Stimulated activated naive B cell treated with anti-CD40 and anti-IgM and Interleukin-4, amounts not matched to agents 10 μg/mL and 1 μg/mL and 100 μg/mL, for 72 hours (primary cell): Measurements from ENCODE around the gene TENM3.

Experiments used
- ATAC-seq, 2 donors: fragments of 150-1000 bp; cut with Tn5 transposase; replicated peaks; 2 replicates each; pipeline ENCODE4 v1.10.0; 2021; ENCODE audit warnings: moderate library complexity in 1 of 2
- DNase-seq: peaks from one replicate; pipeline ENCODE4 v3.0.0; 2021
- H3K27ac Mint-ChIP-seq: one replicate; pipeline ENCODE4 v1.8.0; 2022; ENCODE audit warnings: mild to moderate bottlenecking, mixed read lengths
- H3K27me3 Mint-ChIP-seq, 2 donors: one replicate each; pipeline ENCODE4 v1.8.0; 2022; ENCODE audit warnings: mixed read lengths in 2 of 2
- H3K36me3 Mint-ChIP-seq, 2 donors: one replicate each; pipeline ENCODE4 v1.8.0; 2022; ENCODE audit warnings: mixed read lengths in 2 of 2, mild to moderate bottlenecking in 1 of 2
- H3K4me1 Mint-ChIP-seq, 2 donors: one replicate each; pipeline ENCODE4 v1.8.0; 2022; ENCODE audit warnings: mixed read lengths in 2 of 2, mild to moderate bottlenecking in 1 of 2
- H3K4me3 Mint-ChIP-seq, 2 donors: one replicate each; pipeline ENCODE4 v1.8.0; 2022; ENCODE audit warnings: mild to moderate bottlenecking in 2 of 2, mixed read lengths in 2 of 2, moderate library complexity in 1 of 2
- H3K9me3 Mint-ChIP-seq, 2 donors: one replicate each; pipeline ENCODE4 v1.8.0; 2022; ENCODE audit warnings: mixed read lengths in 2 of 2, mild to moderate bottlenecking in 1 of 2

Gene TENM3

DNA sequence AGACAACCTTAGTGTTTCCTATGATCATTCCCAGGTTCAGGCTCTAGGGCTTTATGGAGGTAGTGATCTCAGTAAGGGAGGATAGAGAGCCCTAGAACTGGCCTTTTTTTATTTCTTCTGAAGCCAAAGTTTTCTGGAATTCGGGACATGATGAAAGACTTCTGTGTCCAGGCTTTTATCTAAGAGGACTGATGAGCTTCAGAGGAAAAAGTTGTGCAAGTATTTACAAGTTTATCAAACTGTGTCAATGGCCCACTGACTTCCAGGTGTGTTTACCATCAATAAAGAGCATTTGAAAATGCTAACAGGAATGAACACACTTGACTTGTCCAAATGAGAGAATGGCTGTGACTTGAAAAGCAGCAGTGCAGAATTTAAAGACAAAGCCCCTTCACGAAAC is 419.3 kb downstream of the TENM3 start:
- peaks cover 4 to 8% of the 10 kb centered on the region in 2 donors for H3K9me3 Mint-ChIP-seq
- H3K36me3 Mint-ChIP-seq = no peaks in the 10 kb centered on the region
- no peak overlapping the region for H3K27ac Mint-ChIP-seq
- ATAC-seq (no peak), DNase-seq (no peak)
- H3K27me3 Mint-ChIP-seq = peaks cover 0 to 6% of the 10 kb centered on the region in 2 donors
- H3K4me3 Mint-ChIP-seq = no peak overlapping the region
- no peaks in the 10 kb centered on the region for H3K4me1 Mint-ChIP-seq

- Mint-ChIP-seq H3K4me3 (no peak overlapping the region), H3K36me3 (no peaks in the 10 kb centered on the region), H3K27ac (no peak overlapping the region), H3K9me3 (no peaks in the 10 kb centered on the region), H3K4me1 (no peaks in the 10 kb centered on the region), H3K27me3 (no peaks in the 10 kb centered on the region)
- no peak for ATAC-seq
- DNase-seq = no peak
Observed at GRCh38 chr4:182671231-182671630, 428.0 kb downstream of the TENM3 start.

DNA sequence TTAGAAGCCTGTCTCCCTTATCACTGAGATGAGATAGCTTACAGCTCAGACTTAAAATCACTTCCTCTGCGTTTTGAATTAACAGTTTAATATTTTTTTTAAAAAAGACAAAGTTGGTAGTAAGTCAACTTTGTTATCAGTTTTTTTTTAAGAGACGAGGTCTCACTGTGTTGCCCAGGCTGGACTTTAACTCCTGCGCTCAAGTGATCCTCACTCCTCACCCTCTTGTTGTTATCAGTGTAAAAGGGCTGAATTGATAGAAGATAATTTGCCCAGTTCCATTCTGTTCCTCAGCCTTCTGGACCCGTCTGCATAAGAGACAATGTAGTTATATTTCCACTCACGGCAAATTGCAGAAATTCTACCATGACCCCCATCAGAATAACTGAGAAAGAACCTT is 428.5 kb downstream of the TENM3 start:
- Mint-ChIP-seq H3K4me1 (no peaks in the 10 kb centered on the region), H3K9me3 (no peaks in the 10 kb centered on the region), H3K27ac (no peak overlapping the region), H3K36me3 (no peaks in the 10 kb centered on the region), H3K4me3 (no peak overlapping the region), H3K27me3 (no peaks in the 10 kb centered on the region)
- DNase-seq = no peak
- ATAC-seq = no peak

GRCh38 chr4:182678590-182678989 is 435.4 kb downstream of the TENM3 start:
- Mint-ChIP-seq H3K27ac (no peak overlapping the region), H3K4me1 (no peaks in the 10 kb centered on the region), H3K36me3 (no peaks in the 10 kb centered on the region), H3K4me3 (no peak overlapping the region), H3K27me3 (peaks cover 5% of the 10 kb centered on the region in 2 donors), H3K9me3 (no peaks in the 10 kb centered on the region)
- ATAC-seq (no peak), DNase-seq (no peak)

DNA sequence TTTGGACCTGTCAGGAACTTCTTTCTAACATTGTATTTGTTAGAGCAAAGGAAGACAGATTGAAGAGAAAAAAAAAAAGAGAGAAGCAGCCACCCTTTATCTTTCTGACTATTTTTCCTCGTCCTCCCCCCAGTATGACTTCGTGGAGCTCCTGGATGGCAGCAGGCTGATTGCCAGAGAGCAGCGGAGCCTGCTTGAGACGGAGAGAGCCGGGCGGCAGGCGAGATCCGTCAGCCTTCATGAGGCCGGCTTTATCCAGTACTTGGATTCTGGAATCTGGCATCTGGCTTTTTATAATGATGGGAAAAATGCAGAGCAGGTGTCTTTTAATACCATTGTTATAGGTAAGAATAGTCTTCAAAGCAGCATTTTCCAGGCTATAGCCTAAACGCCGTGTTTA is 436.3 kb downstream of the TENM3 start:
- Mint-ChIP-seq H3K9me3 (no peaks in the 10 kb centered on the region), H3K36me3 (no peaks in the 10 kb centered on the region), H3K4me3 (no peak overlapping the region), H3K27me3 (peaks cover 5 to 10% of the 10 kb centered on the region in 2 donors), H3K27ac (no peak overlapping the region), H3K4me1 (no peaks in the 10 kb centered on the region)
- DNase-seq (no peak), ATAC-seq (no peak)

DNA sequence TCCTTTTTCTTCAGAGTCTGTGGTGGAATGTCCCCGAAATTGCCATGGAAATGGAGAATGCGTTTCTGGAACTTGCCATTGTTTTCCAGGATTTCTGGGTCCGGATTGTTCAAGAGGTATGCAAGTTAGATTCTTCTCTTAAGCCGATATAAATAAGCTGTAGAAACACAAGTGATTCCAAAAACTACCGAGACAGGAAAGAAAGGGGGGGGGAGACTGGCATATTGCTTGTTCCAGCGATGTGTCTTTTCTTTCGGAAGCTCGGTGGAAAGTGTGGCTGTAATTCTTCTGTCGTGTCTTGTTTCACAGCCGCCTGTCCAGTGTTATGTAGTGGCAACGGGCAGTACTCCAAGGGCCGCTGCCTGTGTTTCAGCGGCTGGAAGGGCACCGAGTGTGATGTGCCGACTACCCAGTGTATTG is 437.0 kb downstream of the TENM3 start:
- H3K4me3 Mint-ChIP-seq = no peak overlapping the region
- ATAC-seq (no peak), DNase-seq (no peak)
- no peak overlapping the region for H3K27ac Mint-ChIP-seq
- no peaks in the 10 kb centered on the region for H3K4me1 Mint-ChIP-seq
- H3K9me3 Mint-ChIP-seq = no peaks in the 10 kb centered on the region
- no peaks in the 10 kb centered on the region for H3K36me3 Mint-ChIP-seq
- H3K27me3 Mint-ChIP-seq = peaks cover 5 to 10% of the 10 kb centered on the region in 2 donors

DNA sequence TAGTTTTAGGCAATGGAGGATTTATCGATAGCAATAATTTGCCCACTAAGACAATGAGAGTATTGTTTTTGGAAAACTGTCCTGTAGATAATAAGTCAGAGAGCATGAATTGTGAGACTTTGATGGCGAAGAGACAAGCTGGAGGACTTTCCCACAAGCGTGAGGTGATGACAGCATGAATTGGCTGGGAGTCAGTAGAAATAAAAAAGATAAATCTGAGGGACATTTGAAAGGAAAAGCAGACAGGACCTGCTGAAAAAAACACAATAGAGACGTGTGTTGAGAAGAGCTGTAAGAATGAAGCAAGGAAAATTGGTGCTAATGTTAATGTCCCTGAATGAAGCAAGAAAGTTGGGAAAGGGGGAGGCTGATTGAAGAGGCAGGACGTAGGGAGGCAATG is 440.5 kb downstream of the TENM3 start:
- H3K9me3 Mint-ChIP-seq = no peaks in the 10 kb centered on the region
- H3K27ac Mint-ChIP-seq = no peak overlapping the region
- ATAC-seq = no peak
- H3K27me3 Mint-ChIP-seq = peaks cover 2 to 13% of the 10 kb centered on the region in 2 donors
- DNase-seq = no peak
- H3K36me3 Mint-ChIP-seq = no peaks in the 10 kb centered on the region
- H3K4me3 Mint-ChIP-seq = no peak overlapping the region
- H3K4me1 Mint-ChIP-seq = no peaks in the 10 kb centered on the region

DNA sequence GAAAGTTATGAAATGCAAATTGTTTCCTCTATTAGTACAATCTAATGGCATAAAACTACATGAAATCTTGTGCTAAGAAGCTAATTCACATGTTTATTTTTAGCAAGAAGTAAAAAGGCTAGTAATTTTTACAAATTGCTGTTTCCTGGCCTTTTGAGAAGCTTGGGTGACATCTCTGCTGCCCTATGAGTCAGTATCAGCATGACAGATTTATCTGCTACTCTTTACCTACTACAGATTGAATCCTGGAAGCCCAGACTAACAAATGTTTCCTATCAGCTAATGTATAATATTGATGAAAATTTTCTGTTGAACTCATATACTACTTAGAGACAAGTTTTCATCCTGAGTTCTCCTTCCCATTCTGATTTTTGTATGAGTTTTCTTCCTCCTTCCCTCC is 441.6 kb downstream of the TENM3 start:
- Mint-ChIP-seq H3K4me1 (no peaks in the 10 kb centered on the region), H3K36me3 (no peaks in the 10 kb centered on the region), H3K27me3 (peaks cover 0 to 13% of the 10 kb centered on the region in 2 donors), H3K27ac (no peak overlapping the region), H3K4me3 (no peak overlapping the region), H3K9me3 (no peaks in the 10 kb centered on the region)
- DNase-seq (no peak), ATAC-seq (no peak)

- H3K4me3 Mint-ChIP-seq = no peak overlapping the region
Observed at GRCh38 chr4:182688081-182688480, 444.9 kb downstream of the TENM3 start.

GRCh38 chr4:182694551-182694950 is 451.3 kb downstream of the TENM3 start:
- no peak overlapping the region for H3K4me3 Mint-ChIP-seq
- ATAC-seq = no peak
- peaks cover 0 to 7% of the 10 kb centered on the region in 2 donors for H3K27me3 Mint-ChIP-seq
- no peaks in the 10 kb centered on the region for H3K9me3 Mint-ChIP-seq
- H3K27ac Mint-ChIP-seq = no peak overlapping the region
- no peak for DNase-seq
- H3K36me3 Mint-ChIP-seq = no peaks in the 10 kb centered on the region
- H3K4me1 Mint-ChIP-seq = no peaks in the 10 kb centered on the region

More at GRCh38 chr4:182688081-182688480, 444.9 kb downstream of the TENM3 start:
- ATAC-seq (no peak), DNase-seq (no peak)
- Mint-ChIP-seq H3K27me3 (peaks cover 0 to 14% of the 10 kb centered on the region in 2 donors), H3K27ac (no peak overlapping the region), H3K36me3 (no peaks in the 10 kb centered on the region), H3K9me3 (no peaks in the 10 kb centered on the region), H3K4me1 (no peaks in the 10 kb centered on the region)

GRCh38 chr4:182695009-182695408 is 451.8 kb downstream of the TENM3 start:
- H3K27ac Mint-ChIP-seq = no peak overlapping the region
- H3K4me3 Mint-ChIP-seq = no peak overlapping the region
- no peaks in the 10 kb centered on the region for H3K36me3 Mint-ChIP-seq
- ATAC-seq (no peak), DNase-seq (no peak)
- H3K27me3 Mint-ChIP-seq = peaks cover 0 to 7% of the 10 kb centered on the region in 2 donors
- H3K9me3 Mint-ChIP-seq = no peaks in the 10 kb centered on the region
- H3K4me1 Mint-ChIP-seq = no peaks in the 10 kb centered on the region

DNA sequence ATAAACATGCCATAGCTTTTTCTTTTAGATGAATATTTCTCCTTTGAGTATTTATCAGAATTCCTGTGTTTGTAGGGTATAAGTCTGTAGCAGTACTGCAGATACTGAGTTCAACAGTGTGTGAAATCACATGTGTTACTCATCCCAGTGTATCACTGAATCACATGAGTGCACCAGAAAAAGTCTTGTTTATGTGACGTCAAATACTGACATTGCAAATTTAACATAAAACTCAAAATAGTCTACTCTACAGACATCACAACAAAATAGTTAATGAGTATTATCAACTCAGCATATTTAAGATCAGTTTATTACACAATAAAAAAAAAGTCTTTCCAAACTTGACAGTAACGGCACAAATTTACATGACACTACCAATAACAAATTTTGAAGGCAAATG is 452.6 kb downstream of the TENM3 start:
- Mint-ChIP-seq H3K9me3 (no peaks in the 10 kb centered on the region), H3K4me1 (no peaks in the 10 kb centered on the region), H3K4me3 (no peak overlapping the region), H3K27ac (no peak overlapping the region), H3K36me3 (no peaks in the 10 kb centered on the region), H3K27me3 (peaks cover 0 to 7% of the 10 kb centered on the region in 2 donors)
- DNase-seq (no peak), ATAC-seq (no peak)

DNA sequence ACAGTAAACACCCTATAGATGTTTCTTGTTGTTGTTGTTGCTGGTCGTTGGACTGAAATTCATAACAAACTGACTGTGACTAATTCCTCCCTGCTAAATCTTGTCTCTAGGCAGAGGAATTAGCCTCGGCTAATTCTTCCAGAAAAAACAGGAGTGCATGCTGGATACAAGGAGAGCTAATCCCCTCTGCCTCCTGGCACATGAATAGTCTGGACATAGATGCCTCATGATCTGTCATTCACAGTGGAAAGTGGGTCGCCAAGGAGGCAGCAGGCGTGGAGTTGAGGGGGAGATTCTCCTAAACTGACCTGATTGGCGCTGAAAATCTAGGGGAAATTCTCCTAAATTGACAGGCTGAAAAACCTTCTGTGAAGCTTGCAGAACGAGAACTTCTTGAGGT is 453.9 kb downstream of the TENM3 start:
- Mint-ChIP-seq H3K27ac (no peak overlapping the region), H3K4me3 (no peak overlapping the region), H3K9me3 (no peaks in the 10 kb centered on the region), H3K27me3 (peaks cover 0 to 7% of the 10 kb centered on the region in 2 donors), H3K36me3 (no peaks in the 10 kb centered on the region), H3K4me1 (no peaks in the 10 kb centered on the region)
- no peak for DNase-seq
- no peak for ATAC-seq

- Mint-ChIP-seq H3K27me3 (peaks cover 0 to 4% of the 10 kb centered on the region in 2 donors), H3K4me1 (no peaks in the 10 kb centered on the region), H3K27ac (no peak overlapping the region), H3K36me3 (no peaks in the 10 kb centered on the region), H3K9me3 (no peaks in the 10 kb centered on the region), H3K4me3 (no peak overlapping the region)
- ATAC-seq = no peak
- no peak for DNase-seq
Observed at GRCh38 chr4:182698212-182698611, 455.0 kb downstream of the TENM3 start.

- DNase-seq = no peak
- no peaks in the 10 kb centered on the region for H3K36me3 Mint-ChIP-seq
- no peaks in the 10 kb centered on the region for H3K4me1 Mint-ChIP-seq
- no peak overlapping the region for H3K27ac Mint-ChIP-seq
- no peak overlapping the region for H3K4me3 Mint-ChIP-seq
- peaks cover 0 to 4% of the 10 kb centered on the region in 2 donors for H3K27me3 Mint-ChIP-seq
- ATAC-seq = no peak
- no peaks in the 10 kb centered on the region for H3K9me3 Mint-ChIP-seq
Observed at GRCh38 chr4:182699201-182699600, 456.0 kb downstream of the TENM3 start.

GRCh38 chr4:182699795-182700194 is 456.6 kb downstream of the TENM3 start:
- no peaks in the 10 kb centered on the region for H3K4me1 Mint-ChIP-seq
- no peak for DNase-seq
- no peak overlapping the region for H3K27ac Mint-ChIP-seq
- H3K27me3 Mint-ChIP-seq = peaks cover 0 to 4% of the 10 kb centered on the region in 2 donors
- ATAC-seq = no peak
- no peaks in the 10 kb centered on the region for H3K9me3 Mint-ChIP-seq
- H3K36me3 Mint-ChIP-seq = no peaks in the 10 kb centered on the region
- H3K4me3 Mint-ChIP-seq = no peak overlapping the region
